SK-N-SH (cell line): ENCODE measurements around the gene AGAP1. TPM values are rescaled to one million over a fixed set of nuclear protein-coding genes. Genes with fewer than 3 reads are reported as not detected.

Experiments
- CTCF ChIA-PET: fragments of 300-600, 350-600 bp; formaldehyde crosslinking; extraction: SDS; loops from one replicate; lab custom pipeline; 2021; lab: Yijun Ruan, JAX
- POLR2A ChIA-PET: fragments of 350-600 bp; sonication (Branson Sonifier 250); formaldehyde crosslinking; extraction: SDS; loops from one replicate; lab custom pipeline; 2020; ENCODE audit warnings: antibody characterized with exemption, inconsistent platforms; lab: Yijun Ruan, JAX
- DNase-seq: peaks from one replicate; pipeline ENCODE4 v3.0.0; 2012
- H2AFZ ChIP-seq: fragments of 200-600 bp; sonication (generic); 2 replicates; pipeline ENCODE4 v1.8.1; 2016; ENCODE audit warnings: antibody characterized with exemption, mild to moderate bottlenecking, low read depth
- H3F3A ChIP-seq: fragments of 200-600 bp; sonication (generic); replicated peaks from 2 replicates; pipeline ENCODE3; 2016; ENCODE audit warnings: antibody characterized with exemption, mild to moderate bottlenecking; ENCODE audit not compliant: insufficient read depth
- H3K27ac ChIP-seq, 2 experiments: fragments of 200-500 bp in 1 of 2; fragments of 200-600 bp in 1 of 2; sonication (Bioruptor generic) in 1 of 2; sonication (generic), shearing (Covaris generic) in 1 of 2; 2 replicates each; pipeline versions ENCODE4 v1.5.1 to v1.6.1; 2014 to 2016; ENCODE audit warnings: low read depth in 2 of 2, inconsistent platforms in 1 of 2, low read length in 1 of 2, mild to moderate bottlenecking in 1 of 2, mixed read lengths in 1 of 2
- H3K27me3 ChIP-seq: fragments of 200-600 bp; sonication (generic), shearing (Covaris generic); 2 replicates; pipeline ENCODE4 v1.6.1; 2016; ENCODE audit warnings: mixed run types; ENCODE audit not compliant: insufficient read depth
- H3K36me3 ChIP-seq, 2 experiments: fragments of 200-500 bp in 1 of 2; fragments of 200-600 bp in 1 of 2; sonication (Bioruptor generic) in 1 of 2; sonication (generic) in 1 of 2; replicated peaks in 1 of 2; 2 replicates each; pipeline versions ENCODE3 to v1.5.1; 2014 to 2016; ENCODE audit warnings: low read length in 1 of 2, mild to moderate bottlenecking in 1 of 2; ENCODE audit not compliant: insufficient read depth in 2 of 2, control insufficient read depth in 1 of 2
- H3K4me1 ChIP-seq, 2 experiments: fragments of 200-500 bp in 1 of 2; fragments of 200-600 bp in 1 of 2; sonication (Bioruptor generic) in 1 of 2; sonication (generic), shearing (Covaris generic) in 1 of 2; 2 replicates each; pipeline versions ENCODE4 v1.5.1 to v1.6.1; 2014 to 2016; ENCODE audit warnings: low read depth in 1 of 2, low read length in 1 of 2, mixed run types in 1 of 2; ENCODE audit not compliant: insufficient read depth in 2 of 2, control insufficient read depth in 1 of 2
- H3K4me2 ChIP-seq: fragments of 200-600 bp; sonication (generic), shearing (Covaris generic); 2 replicates; pipeline ENCODE4 v1.6.1; 2017; ENCODE audit warnings: mixed run types
- H3K4me3 ChIP-seq, 2 experiments: fragments of 200-500 bp in 1 of 2; fragments of 200-600 bp in 1 of 2; sonication (Bioruptor generic) in 1 of 2; sonication (generic), shearing (Covaris generic) in 1 of 2; 2 replicates each; pipeline versions ENCODE4 v1.5.1 to v1.8.1; 2014 to 2016; ENCODE audit warnings: low read depth in 2 of 2, inconsistent platforms in 1 of 2, low read length in 1 of 2, mild to moderate bottlenecking in 1 of 2, mixed read lengths in 1 of 2, moderate library complexity in 1 of 2
- H3K79me2 ChIP-seq: fragments of 200-600 bp; sonication (generic); 2 replicates; pipeline ENCODE4 v1.8.1; 2017; ENCODE audit warnings: mild to moderate bottlenecking; ENCODE audit not compliant: insufficient read depth
- H3K9ac ChIP-seq: fragments of 200-600 bp; sonication (generic); 2 replicates; pipeline ENCODE4 v1.6.1; 2017; ENCODE audit warnings: mixed run types
- H3K9me2 ChIP-seq: fragments of 200-600 bp; sonication (generic); 2 replicates; pipeline ENCODE4 v1.6.1; 2017; ENCODE audit warnings: mixed run types
- H3K9me3 ChIP-seq: fragments of 200-600 bp; sonication (generic); 2 replicates; pipeline ENCODE4 v1.6.1; 2017; ENCODE audit warnings: mixed run types, mild to moderate bottlenecking, moderate library complexity
- H4K20me1 ChIP-seq: fragments of 200-600 bp; sonication (generic); 2 replicates; pipeline ENCODE4 v1.6.1; 2017; ENCODE audit warnings: mild to moderate bottlenecking, mixed run types; ENCODE audit not compliant: insufficient read depth
- EP300 ChIP-seq, 2 experiments: IDR thresholded peaks; 2 replicates each; pipeline versions ENCODE4 v1.4.0 to v1.6.1; 2012; ENCODE audit warnings: borderline replicate concordance in 1 of 2, low read depth in 1 of 2, low read length in 1 of 2
- EZH2phosphoT487 ChIP-seq: fragments of 200-600 bp; sonication (generic); IDR thresholded peaks from 2 replicates; pipeline ENCODE4 v1.6.1; 2017; ENCODE audit warnings: low read depth, mixed run types, mild to moderate bottlenecking, antibody characterized with exemption, moderate library complexity, borderline replicate concordance
- FOSL2 ChIP-seq: IDR thresholded peaks from 2 replicates; pipeline ENCODE4 v1.4.0; 2012; ENCODE audit warnings: low read depth, mild to moderate bottlenecking, moderate library complexity, borderline replicate concordance
- FOXM1 ChIP-seq: IDR thresholded peaks from 2 replicates; pipeline ENCODE4 v1.4.0; 2012; ENCODE audit warnings: low read depth, mild to moderate bottlenecking
- GABPA ChIP-seq: IDR thresholded peaks from 2 replicates; pipeline ENCODE4 v1.4.0; 2012; ENCODE audit warnings: low read depth, mild to moderate bottlenecking
- GATA2 ChIP-seq: sonication (generic); formaldehyde crosslinking; IDR thresholded peaks from 2 replicates; pipeline ENCODE4 v1.5.0; 2020; ENCODE audit warnings: mild to moderate bottlenecking, missing genetic modification reagents
- JUND ChIP-seq: IDR thresholded peaks from 2 replicates; pipeline ENCODE4 v1.4.0; 2012
- MAX ChIP-seq: IDR thresholded peaks from 2 replicates; pipeline ENCODE4 v1.4.0; 2012; ENCODE audit warnings: low read depth
- NRF1 ChIP-seq: IDR thresholded peaks from 2 replicates; pipeline ENCODE4 v1.6.1; 2012; ENCODE audit warnings: low read depth, mild to moderate bottlenecking, low read length
- PBX3 ChIP-seq: IDR thresholded peaks from 2 replicates; pipeline ENCODE4; 2012
- POLR2AphosphoS5 ChIP-seq: IDR thresholded peaks from 2 replicates; pipeline ENCODE4 v1.6.1; 2012; ENCODE audit warnings: low read depth, low read length
- RAD21 ChIP-seq: IDR thresholded peaks from 2 replicates; pipeline ENCODE4 v1.6.1; 2012; ENCODE audit warnings: mild to moderate bottlenecking, low read length
- RCOR1 ChIP-seq: fragments of 150-350 bp; IDR thresholded peaks from 2 replicates; pipeline ENCODE4 v1.6.1; 2017; ENCODE audit warnings: antibody characterized with exemption, low read length
- REST ChIP-seq: IDR thresholded peaks from 2 replicates; pipeline ENCODE4 v1.6.1; 2012; ENCODE audit warnings: mild to moderate bottlenecking, low read depth, low read length, moderate library complexity
- RXRA ChIP-seq: IDR thresholded peaks from 2 replicates; pipeline ENCODE4 v1.4.0; 2012; ENCODE audit warnings: low read depth, mild to moderate bottlenecking, borderline replicate concordance
- SIN3A ChIP-seq: IDR thresholded peaks from 2 replicates; pipeline ENCODE4 v1.6.1; 2012; ENCODE audit warnings: low read depth, mild to moderate bottlenecking, low read length, moderate library complexity, borderline replicate concordance
- TEAD4 ChIP-seq: IDR thresholded peaks from 2 replicates; pipeline ENCODE4 v1.4.0; 2012; ENCODE audit warnings: mild to moderate bottlenecking, borderline replicate concordance; ENCODE audit not compliant: insufficient read depth
- YY1 ChIP-seq: IDR thresholded peaks from 2 replicates; pipeline ENCODE4 v1.4.0; 2012; ENCODE audit warnings: low read depth, mild to moderate bottlenecking
- WGBS: methylation state at CpG from one replicate; pipeline ENCODE4 v1.1.6; 2017; ENCODE audit warnings: low lambda C conversion rate; 5-methylcytosine and 5-hydroxymethylcytosine counted together
- polyA plus RNA-seq, 3 experiments: library from polyadenylated mRNA; depleted of rRNA; stranded (reverse); fragments of >200 nt; gene quantifications; 2 replicates each; pipeline ENCODE4 v1.2.3, GENCODE V29; 2012

AGAP1 gene
- polyA plus RNA-seq, 1 of the 3 experiments (the other 2 are of a cell fraction) = 8.8 TPM

- 92% methylated on average over 5 of the region's 5 CpGs for WGBS
Observed at GRCh38 chr2:235726554-235726953, 232.7 kb downstream of the AGAP1 start.

GRCh38 chr2:235727174-235727573 is 233.3 kb downstream of the AGAP1 start:
- Histone ChIP-seq H3K27ac (no peak overlapping the region), H3K9me2 (no peaks in the 10 kb centered on the region), H3K4me1 (peaks cover 0 to 39% of the 10 kb centered on the region in 2 experiments; a peak in 1 of 4 replicates), H3K4me3 (no peak overlapping the region), H4K20me1 (no peaks in the 10 kb centered on the region), H3K27me3 (no peaks in the 10 kb centered on the region), H3K9ac (no peak overlapping the region), H2AFZ (no peak overlapping the region), H3K79me2 (no peaks in the 10 kb centered on the region), H3F3A (no peaks in the 10 kb centered on the region), H3K36me3 (no peaks in the 10 kb centered on the region), H3K4me2 (no peak overlapping the region), H3K9me3 (no peaks in the 10 kb centered on the region)
- no peak for TF ChIP-seq REST
- no peak for TF ChIP-seq RXRA
- TF ChIP-seq RAD21 = no peak
- no peak for TF ChIP-seq GABPA
- TF ChIP-seq SIN3A = no peak
- no peak for TF ChIP-seq NRF1
- TF ChIP-seq RCOR1 = no peak
- TF ChIP-seq YY1 = no peak
- no peak for TF ChIP-seq PBX3
- TF ChIP-seq FOXM1 = no peak
- no peak for TF ChIP-seq JUND
- no peak for TF ChIP-seq POLR2AphosphoS5
- TF ChIP-seq FOSL2 = no peak
- no peak for TF ChIP-seq EP300 (IDR thresholded peaks at IDR 0.05; ENCODE audit: borderline replicate concordance in 1 of 2, low read depth in 1 of 2, low read length in 1 of 2)
- WGBS = 100% methylated on average over 5 of the region's 5 CpGs
- no peak for DNase-seq
- POLR2A ChIA-PET = no interaction called here
- CTCF ChIA-PET = interaction anchor here (1.0 to 3.4 kb wide), 4 partner anchors 10 to 132 kb away, joined by 3 to 22 read pairs (median 8); no protein-coding TSS in a partner anchor

More at GRCh38 chr2:235726554-235726953, 232.7 kb downstream of the AGAP1 start:
- TF ChIP-seq RCOR1 = no peak
- no peak for TF ChIP-seq POLR2AphosphoS5
- TF ChIP-seq SIN3A = no peak
- no peak for TF ChIP-seq FOXM1
- no peak for TF ChIP-seq GATA2
- TF ChIP-seq MAX = no peak
- TF ChIP-seq TEAD4 = no peak
- no peak for TF ChIP-seq EZH2phosphoT487
- Histone ChIP-seq H4K20me1 (no peaks in the 10 kb centered on the region), H3K9me2 (no peaks in the 10 kb centered on the region), H3K27ac (no peak overlapping the region; a peak in 1 of 4 replicates), H3K4me3 (no peak overlapping the region), H3K4me2 (no peak overlapping the region), H3K27me3 (no peaks in the 10 kb centered on the region), H3K9ac (no peak overlapping the region), H3K79me2 (no peaks in the 10 kb centered on the region), H3F3A (no peaks in the 10 kb centered on the region), H3K4me1 (peaks cover 0 to 45% of the 10 kb centered on the region in 2 experiments; a peak in 2 of 4 replicates), H3K9me3 (no peaks in the 10 kb centered on the region), H2AFZ (no peak overlapping the region), H3K36me3 (no peaks in the 10 kb centered on the region)
- ChIA-PET CTCF (interaction anchor here (1.0 to 3.4 kb wide), 4 partner anchors 10 to 131 kb away, joined by 3 to 22 read pairs (median 8); no protein-coding TSS in a partner anchor), POLR2A (no interaction called here)
- no peak for DNase-seq
